Sigmoid colon (tissue), 4 donors: Measurements from ENCODE around the gene YES1.

Source experiments
- EP300 ChIP-seq, 4 donors: sonication (generic); formaldehyde crosslinking; IDR thresholded peaks; one replicate each; pipeline ENCODE4 v1.6.1; 2017; ENCODE audit warnings: antibody characterized with exemption in 4 of 4
- POLR2A ChIP-seq, 2 donors: fragments of 450-650 bp; IDR thresholded peaks; one replicate each; pipeline ENCODE4 v1.6.1; 2016; ENCODE audit warnings: antibody characterized with exemption in 2 of 2, mild to moderate bottlenecking in 2 of 2, moderate library complexity in 2 of 2
- POLR2AphosphoS5 ChIP-seq, 4 donors: sonication (generic); formaldehyde crosslinking; IDR thresholded peaks; one replicate each; pipeline ENCODE4 v1.6.1; 2017; ENCODE audit warnings: antibody characterized with exemption in 4 of 4
- TF ChIP-seq, protein P1 (sequence below), 4 experiments: fragments of 450-650 bp in 3 of 4; fragments of 200-600 bp in 1 of 4; IDR thresholded peaks; one replicate each; pipeline ENCODE4 v1.5.1; 2016 to 2019; ENCODE audit warnings: antibody characterized with exemption in 4 of 4, mild to moderate bottlenecking in 3 of 4, moderate library complexity in 2 of 4

DNA sequence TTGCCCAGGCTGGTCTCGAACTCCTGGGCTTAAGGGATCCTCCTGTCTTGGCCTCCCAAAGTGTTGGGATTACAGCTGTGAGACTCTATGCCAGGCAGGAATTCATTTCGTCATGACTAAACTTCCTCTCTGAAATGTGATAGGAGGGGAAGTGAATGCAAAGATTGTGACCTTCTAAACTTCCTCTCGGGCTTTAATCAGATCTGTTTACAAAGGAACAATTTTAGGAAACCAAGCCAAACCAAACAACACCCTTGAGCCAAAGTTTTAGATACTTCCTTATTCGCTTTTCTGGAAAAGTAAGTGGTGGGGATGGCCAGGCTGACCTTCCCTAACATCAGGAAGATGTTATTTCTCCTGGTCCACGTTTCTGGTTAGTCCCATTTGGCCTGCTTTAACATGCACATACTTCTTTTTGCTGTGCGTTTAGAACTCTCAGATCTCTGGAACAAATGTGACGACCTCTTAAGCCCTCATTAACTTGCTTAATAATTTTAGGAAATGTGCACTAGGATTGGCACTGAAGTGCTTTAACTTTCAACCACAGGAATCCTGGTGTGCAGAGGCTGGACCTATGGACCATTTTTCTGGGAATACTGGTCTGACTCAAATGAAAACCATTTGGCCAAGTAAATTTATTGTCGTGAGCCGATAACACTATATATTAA lies 33.2 kb upstream of the YES1 start:
- no peak for TF ChIP-seq POLR2A (IDR thresholded peaks at IDR 0.05)
- TF ChIP-seq, protein P1, sequence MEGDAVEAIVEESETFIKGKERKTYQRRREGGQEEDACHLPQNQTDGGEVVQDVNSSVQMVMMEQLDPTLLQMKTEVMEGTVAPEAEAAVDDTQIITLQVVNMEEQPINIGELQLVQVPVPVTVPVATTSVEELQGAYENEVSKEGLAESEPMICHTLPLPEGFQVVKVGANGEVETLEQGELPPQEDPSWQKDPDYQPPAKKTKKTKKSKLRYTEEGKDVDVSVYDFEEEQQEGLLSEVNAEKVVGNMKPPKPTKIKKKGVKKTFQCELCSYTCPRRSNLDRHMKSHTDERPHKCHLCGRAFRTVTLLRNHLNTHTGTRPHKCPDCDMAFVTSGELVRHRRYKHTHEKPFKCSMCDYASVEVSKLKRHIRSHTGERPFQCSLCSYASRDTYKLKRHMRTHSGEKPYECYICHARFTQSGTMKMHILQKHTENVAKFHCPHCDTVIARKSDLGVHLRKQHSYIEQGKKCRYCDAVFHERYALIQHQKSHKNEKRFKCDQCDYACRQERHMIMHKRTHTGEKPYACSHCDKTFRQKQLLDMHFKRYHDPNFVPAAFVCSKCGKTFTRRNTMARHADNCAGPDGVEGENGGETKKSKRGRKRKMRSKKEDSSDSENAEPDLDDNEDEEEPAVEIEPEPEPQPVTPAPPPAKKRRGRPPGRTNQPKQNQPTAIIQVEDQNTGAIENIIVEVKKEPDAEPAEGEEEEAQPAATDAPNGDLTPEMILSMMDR (IDR thresholded peaks at IDR 0.05): no peak
- peak in 2 of 4 donors; percentile 24 to 34 for TF ChIP-seq POLR2AphosphoS5 (IDR thresholded peaks at IDR 0.05)
- no peak for TF ChIP-seq EP300 (IDR thresholded peaks at IDR 0.05)
